ENCODE results near the gene MYCBP.
"Not testable (repeated sequence)": the region's sequence is repeated elsewhere in the genome, so short reads cannot be mapped to it uniquely, and the experiment has no call there.

Gene MYCBP

GRCh38 chr1:38865112-38865715, 7.9 kb downstream of the MYCBP start:
- no peak for FAIRE-seq

GRCh38 chr1:38860454-38860795, 12.7 kb downstream of the MYCBP start:
- FAIRE-seq: no peak

GRCh38 chr1:38859561-38860453, 13.3 kb downstream of the MYCBP start, which contains the start of gene RRAGC:
Gene RRAGC (minus strand): TSS chr1:38859772. CDS start chr1:38859646, 126 bp downstream.
- no peak for FAIRE-seq

- no peak for FAIRE-seq
Measured at GRCh38 chr1:38858833-38859560, 14.2 kb downstream of the MYCBP start.

- FAIRE-seq: no peak
Measured at GRCh38 chr1:38852780-38853179, 20.4 kb downstream of the MYCBP start.

- no peak for FAIRE-seq
Measured at GRCh38 chr1:38848071-38848470, 25.1 kb downstream of the MYCBP start.

- FAIRE-seq: no peak
Measured at GRCh38 chr1:38846210-38846609, 26.9 kb downstream of the MYCBP start.

GRCh38 chr1:38845088-38845487, 28.1 kb downstream of the MYCBP start:
- not testable (repeated sequence) for FAIRE-seq

GRCh38 chr1:38840281-38840680, 32.9 kb downstream of the MYCBP start:
- no peak for FAIRE-seq

GRCh38 chr1:38839363-38839762, 33.8 kb downstream of the MYCBP start:
- FAIRE-seq: no peak

- FAIRE-seq: not testable (repeated sequence)
Measured at GRCh38 chr1:38836316-38836715, 36.8 kb downstream of the MYCBP start.

- peak; percentile 70 for FAIRE-seq
Measured at GRCh38 chr1:38834937-38835827, 38.0 kb downstream of the MYCBP start.

- no peak for FAIRE-seq
Measured at GRCh38 chr1:38834221-38834782, 38.8 kb downstream of the MYCBP start.

- FAIRE-seq: no peak
Measured at GRCh38 chr1:38833146-38833545, 40.0 kb downstream of the MYCBP start.

- no peak for FAIRE-seq
Measured at GRCh38 chr1:38832370-38832734, 40.8 kb downstream of the MYCBP start.

GRCh38 chr1:38831731-38832369, 41.3 kb downstream of the MYCBP start:
- no peak for FAIRE-seq

GRCh38 chr1:38829368-38829767, 43.8 kb downstream of the MYCBP start:
- FAIRE-seq: no peak

GRCh38 chr1:38827318-38827717, 45.8 kb downstream of the MYCBP start:
- FAIRE-seq: no peak

GRCh38 chr1:38826886-38827285, 46.3 kb downstream of the MYCBP start:
- no peak for FAIRE-seq

GRCh38 chr1:38826262-38826661, 46.9 kb downstream of the MYCBP start:
- no peak for FAIRE-seq

GRCh38 chr1:38820860-38821259, 52.3 kb downstream of the MYCBP start:
- FAIRE-seq: no peak

GRCh38 chr1:38819516-38819915, 53.6 kb downstream of the MYCBP start:
- FAIRE-seq: no peak

Measured in islet of Langerhans (tissue), 1 donor.